WERI-Rb-1 (cell line): Measurements from ENCODE around the gene KDM7A.
"Not testable (repeated sequence)": the region's sequence is repeated elsewhere in the genome, so short reads cannot be mapped to it uniquely, and the experiment has no call there.

Experiments used
- DNase-seq: peaks from one replicate; pipeline ENCODE4 v3.0.0-alpha.2; 2020
- H3K27ac ChIP-seq: fragments of 250-450 bp; sonication (Bioruptor Pico); 2 replicates; pipeline ENCODE4 v1.5.1; 2020; ENCODE audit warnings: mild to moderate bottlenecking, moderate library complexity
- H3K27me3 ChIP-seq: fragments of 250-450 bp; sonication (Bioruptor Pico); 2 replicates; pipeline ENCODE4 v1.5.1; 2021; ENCODE audit warnings: mild to moderate bottlenecking, low read depth, moderate library complexity; ENCODE audit not compliant: insufficient read depth, severe bottlenecking
- H3K36me3 ChIP-seq: fragments of 250-450 bp; sonication (Bioruptor Pico); 2 replicates; pipeline ENCODE4 v1.5.1; 2020; ENCODE audit warnings: mild to moderate bottlenecking, moderate library complexity
- H3K4me3 ChIP-seq: 2 replicates; pipeline ENCODE4 v1.5.1; 2011; ENCODE audit warnings: low read depth, mild to moderate bottlenecking, control low read depth, low read length
- H3K9me3 ChIP-seq: fragments of 250-450 bp; sonication (Bioruptor Pico); 2 replicates; pipeline ENCODE4 v1.5.1; 2021; ENCODE audit warnings: mild to moderate bottlenecking, moderate library complexity; ENCODE audit not compliant: severe bottlenecking
- TF ChIP-seq, protein P1 (sequence below): IDR thresholded peaks from 2 replicates; pipeline ENCODE4 v1.5.1; 2011; ENCODE audit warnings: low read depth, mild to moderate bottlenecking, control low read depth, inconsistent platforms, low read length

KDM7A gene

DNA sequence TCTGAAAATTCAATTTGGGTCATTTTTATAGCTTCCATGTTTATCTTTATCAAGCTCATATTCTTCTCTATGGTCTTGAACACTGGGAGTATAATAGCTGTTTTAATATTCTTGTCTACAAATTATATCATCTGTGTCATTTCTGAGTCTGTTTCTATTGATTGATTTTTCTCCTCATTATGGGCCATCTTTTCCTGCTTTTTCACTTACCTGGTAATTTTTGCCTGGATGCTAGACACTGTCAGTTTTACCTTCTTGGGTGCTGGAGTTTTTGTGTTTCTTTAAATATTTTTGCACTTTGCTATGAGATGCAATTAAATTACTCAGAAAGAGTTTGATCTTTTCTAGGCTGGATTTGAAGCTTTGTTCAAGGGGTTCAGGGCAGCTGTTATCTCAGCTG lies 26.8 kb upstream of the KDM7A start:
- TF ChIP-seq, protein P1, sequence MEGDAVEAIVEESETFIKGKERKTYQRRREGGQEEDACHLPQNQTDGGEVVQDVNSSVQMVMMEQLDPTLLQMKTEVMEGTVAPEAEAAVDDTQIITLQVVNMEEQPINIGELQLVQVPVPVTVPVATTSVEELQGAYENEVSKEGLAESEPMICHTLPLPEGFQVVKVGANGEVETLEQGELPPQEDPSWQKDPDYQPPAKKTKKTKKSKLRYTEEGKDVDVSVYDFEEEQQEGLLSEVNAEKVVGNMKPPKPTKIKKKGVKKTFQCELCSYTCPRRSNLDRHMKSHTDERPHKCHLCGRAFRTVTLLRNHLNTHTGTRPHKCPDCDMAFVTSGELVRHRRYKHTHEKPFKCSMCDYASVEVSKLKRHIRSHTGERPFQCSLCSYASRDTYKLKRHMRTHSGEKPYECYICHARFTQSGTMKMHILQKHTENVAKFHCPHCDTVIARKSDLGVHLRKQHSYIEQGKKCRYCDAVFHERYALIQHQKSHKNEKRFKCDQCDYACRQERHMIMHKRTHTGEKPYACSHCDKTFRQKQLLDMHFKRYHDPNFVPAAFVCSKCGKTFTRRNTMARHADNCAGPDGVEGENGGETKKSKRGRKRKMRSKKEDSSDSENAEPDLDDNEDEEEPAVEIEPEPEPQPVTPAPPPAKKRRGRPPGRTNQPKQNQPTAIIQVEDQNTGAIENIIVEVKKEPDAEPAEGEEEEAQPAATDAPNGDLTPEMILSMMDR, result no peak
- Histone ChIP-seq H3K27me3 (no peaks in the 10 kb centered on the region), H3K27ac (no peak overlapping the region), H3K9me3 (no peaks in the 10 kb centered on the region), H3K36me3 (no peaks in the 10 kb centered on the region), H3K4me3 (no peak overlapping the region)
- DNase-seq, result no peak

DNA sequence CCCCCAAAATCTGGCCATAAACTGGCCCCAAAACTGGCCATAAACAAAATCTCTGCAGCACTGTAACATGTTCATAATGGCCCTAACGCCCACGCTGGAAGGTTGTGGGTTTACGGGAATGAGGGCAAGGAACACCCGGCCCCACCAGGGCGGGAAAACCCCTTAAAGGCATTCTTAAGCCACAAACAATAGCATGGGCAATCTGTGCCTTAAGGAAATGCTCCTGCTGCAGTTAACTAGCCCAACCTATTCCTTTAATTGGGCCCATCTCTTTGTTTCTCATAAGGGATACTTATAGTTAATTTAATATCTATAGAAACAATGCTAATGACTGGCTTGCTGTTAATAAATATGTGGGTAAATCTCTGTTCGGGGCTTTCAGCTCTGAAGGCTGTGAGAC lies 26.2 kb upstream of the KDM7A start:
- H3K27me3 ChIP-seq, H3K9me3 ChIP-seq, H3K27ac ChIP-seq, H3K36me3 ChIP-seq, H3K4me3 ChIP-seq, DNase-seq: not testable (repeated sequence)

DNA sequence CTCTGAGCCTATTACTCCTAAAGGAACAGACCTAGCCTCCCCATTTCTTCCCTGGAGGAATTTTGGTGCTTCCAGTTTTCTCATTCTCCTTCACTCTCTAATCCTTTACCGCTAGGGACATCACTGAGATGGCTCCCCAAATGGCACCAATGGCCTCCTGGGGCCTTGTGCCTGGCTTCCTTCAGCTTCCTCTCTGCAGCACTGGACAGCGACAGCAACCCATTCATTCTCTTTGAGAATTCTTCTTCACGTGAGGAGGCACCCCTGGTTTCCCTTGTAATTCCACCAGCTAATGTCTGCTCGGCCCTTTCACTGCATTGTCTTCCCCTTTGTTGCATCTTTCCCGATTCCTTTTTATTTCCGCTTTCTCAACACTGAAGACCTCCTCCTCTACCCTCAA lies 24.6 kb upstream of the KDM7A start:
- H3K36me3 ChIP-seq, result no peaks in the 10 kb centered on the region
- TF ChIP-seq, protein P1, result no peak
- H3K4me3 ChIP-seq, result no peak overlapping the region
- no peak for DNase-seq
- H3K27me3 ChIP-seq, result no peaks in the 10 kb centered on the region
- H3K9me3 ChIP-seq, result no peaks in the 10 kb centered on the region
- no peak overlapping the region for H3K27ac ChIP-seq

DNA sequence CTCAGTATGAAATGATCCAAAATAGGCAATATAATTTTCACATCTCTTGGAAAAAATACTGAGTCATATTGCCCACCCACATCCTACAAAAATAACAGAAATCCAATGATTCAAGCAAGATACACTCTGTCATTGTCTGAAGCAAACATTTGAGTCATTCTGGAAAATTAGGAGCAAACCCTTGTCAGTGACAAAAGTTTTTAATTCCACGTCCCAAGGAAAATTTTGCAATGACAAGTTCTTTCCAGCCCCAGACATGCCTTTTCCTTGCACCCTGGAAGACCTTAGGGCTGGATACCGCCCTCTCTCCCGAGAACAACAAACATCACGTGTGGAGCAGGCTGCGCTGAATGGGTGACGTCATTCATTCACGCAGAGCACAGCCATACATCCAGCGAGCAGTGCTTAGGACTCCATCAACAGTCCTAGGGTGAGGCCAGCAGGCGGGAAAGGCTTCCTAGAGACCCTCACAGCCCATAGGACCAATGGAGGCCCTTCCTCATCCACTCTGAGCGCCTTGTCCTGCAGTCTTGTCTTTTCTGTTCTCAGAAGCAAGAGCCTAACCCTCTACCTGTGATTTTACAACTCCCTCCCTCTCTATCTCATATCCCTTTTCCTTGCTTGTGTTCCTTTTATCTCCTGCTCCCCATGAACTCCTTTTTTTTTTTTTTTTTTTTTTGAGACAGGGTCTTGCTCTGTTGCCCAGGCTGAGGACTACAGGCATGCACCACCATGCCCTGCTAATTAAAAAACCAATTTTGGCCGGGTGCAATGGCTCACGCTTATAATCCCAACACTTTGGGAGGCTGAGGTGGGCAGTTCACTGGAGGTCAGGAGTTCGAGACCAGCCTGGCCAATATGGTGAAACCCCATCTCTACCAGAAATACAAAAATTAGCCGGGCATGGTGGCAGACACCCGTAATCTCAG lies 23.5 kb upstream of the KDM7A start:
- H3K27me3 ChIP-seq, result no peaks in the 10 kb centered on the region
- no peak overlapping the region for H3K27ac ChIP-seq
- no peaks in the 10 kb centered on the region for H3K9me3 ChIP-seq
- H3K4me3 ChIP-seq, result no peak overlapping the region
- H3K36me3 ChIP-seq, result no peaks in the 10 kb centered on the region
- no peak for DNase-seq
- TF ChIP-seq, protein P1, result no peak

DNA sequence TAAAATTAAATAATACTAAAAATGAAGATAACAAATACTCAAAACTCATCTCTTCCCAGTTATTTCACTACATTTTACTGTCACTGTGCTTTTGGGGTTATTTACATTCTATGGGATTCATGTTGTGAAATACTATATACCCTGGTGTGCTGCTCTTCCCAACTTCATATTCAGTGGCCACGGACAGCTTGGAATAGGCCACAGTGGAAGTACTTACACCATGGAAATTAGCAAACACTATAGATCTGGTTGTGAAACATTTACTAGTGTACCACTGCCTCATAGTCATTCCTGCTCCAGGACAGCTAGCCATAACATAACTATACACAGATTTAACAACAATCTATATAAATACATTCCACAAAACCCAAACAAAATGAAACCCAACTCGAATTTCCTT lies 21.2 kb upstream of the KDM7A start:
- H3K27ac ChIP-seq, result no peak overlapping the region
- H3K36me3 ChIP-seq, result no peaks in the 10 kb centered on the region
- H3K27me3 ChIP-seq, result no peaks in the 10 kb centered on the region
- H3K9me3 ChIP-seq, result no peaks in the 10 kb centered on the region
- no peak overlapping the region for H3K4me3 ChIP-seq
- DNase-seq, result no peak
- TF ChIP-seq, protein P1, result no peak

DNA sequence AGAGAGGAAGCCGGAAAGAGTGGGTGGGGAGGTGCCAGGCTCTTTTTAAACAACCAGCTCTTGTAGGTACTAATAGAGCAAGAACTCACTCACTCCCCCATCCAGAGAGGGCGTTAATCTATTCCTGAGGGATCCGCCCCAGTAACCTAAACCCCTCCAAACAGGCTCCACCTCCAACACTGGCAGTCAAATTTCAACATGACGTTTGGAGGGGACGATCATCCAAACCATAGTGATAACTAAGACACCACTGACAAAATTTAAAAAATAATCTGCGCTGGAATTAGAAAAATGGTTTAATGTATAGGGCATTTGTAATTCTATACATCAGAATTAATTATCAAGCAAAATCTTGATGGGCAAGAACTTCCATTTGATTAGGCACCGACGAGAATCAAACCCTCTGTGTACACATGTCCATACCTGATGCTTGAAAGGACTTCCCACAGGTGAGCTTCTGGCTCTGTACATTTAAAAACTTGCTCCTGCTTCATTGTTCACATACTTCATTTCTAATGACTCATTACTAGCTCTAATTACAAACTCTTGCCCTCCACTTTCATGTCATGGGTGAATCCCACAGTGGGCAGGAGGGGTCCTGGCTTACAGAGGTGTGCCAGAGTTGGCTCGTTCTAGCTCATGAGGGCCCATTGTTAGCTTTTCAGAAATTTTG lies 20.6 kb upstream of the KDM7A start:
- H3K9me3 ChIP-seq, result no peaks in the 10 kb centered on the region
- no peak for DNase-seq
- H3K27me3 ChIP-seq, result no peaks in the 10 kb centered on the region
- H3K4me3 ChIP-seq, result no peak overlapping the region
- H3K36me3 ChIP-seq, result no peaks in the 10 kb centered on the region
- no peak overlapping the region for H3K27ac ChIP-seq
- TF ChIP-seq, protein P1, result no peak
